Breast epithelium (tissue), 3 donors: ENCODE data around the gene TMEM150C.

Source experiments
- CTCF ChIP-seq, 3 donors: fragments of 450-650 bp; IDR thresholded peaks; one replicate each; pipeline ENCODE4 v1.5.1; 2016 to 2017; ENCODE audit warnings: antibody characterized with exemption in 3 of 3, mild to moderate bottlenecking in 3 of 3, moderate library complexity in 3 of 3
- POLR2A ChIP-seq: fragments of 450-650 bp; IDR thresholded peaks from one replicate; pipeline ENCODE4 v1.6.1; 2016; ENCODE audit warnings: antibody characterized with exemption, mild to moderate bottlenecking, moderate library complexity
- POLR2AphosphoS5 ChIP-seq, 3 donors: sonication (generic); formaldehyde crosslinking; IDR thresholded peaks; one replicate each; pipeline ENCODE4 v1.6.1; 2017; ENCODE audit warnings: antibody characterized with exemption in 3 of 3

GRCh38 chr4:82589756-82590155 lies 28.0 kb upstream of the TMEM150C start:
- TF ChIP-seq CTCF (IDR thresholded peaks at IDR 0.05) (no peak), POLR2A (no peak), POLR2AphosphoS5 (IDR thresholded peaks at IDR 0.05) (no peak)
